H1 (cell line): ENCODE data around the gene RRAS. TPM values are rescaled to one million over a fixed set of nuclear protein-coding genes. Genes with fewer than 3 reads are reported as not detected.

Source experiments
- CTCF ChIA-PET: fragments of 300-600 bp; sonication (Branson Sonifier 250); formaldehyde crosslinking; loops from one replicate; lab custom pipeline; 2021; ENCODE audit not compliant: partially characterized antibody; lab: Charles Lee
- POLR2A ChIA-PET: fragments of 300-600 bp; sonication (Branson Sonifier 250); formaldehyde crosslinking; loops from one replicate; lab custom pipeline; 2021; ENCODE audit warnings: inconsistent platforms; ENCODE audit not compliant: partially characterized antibody; lab: Charles Lee
- DNase-seq, 2 experiments: peaks; one replicate each; pipeline versions ENCODE4 v3.0.0 to v3.0.0-alpha.2; 2010 to 2022; ENCODE audit warnings: low spot score in 2 of 2, low read depth in 1 of 2, mixed read lengths in 1 of 2
- FAIRE-seq: peaks from 2 replicates; lab custom pipeline; 2011; peaks lifted over from hg19 to GRCh38; lab: Jason Lieb, UNC
- H2AFZ ChIP-seq: 2 replicates; pipeline ENCODE4 v1.8.1; 2012; ENCODE audit warnings: low read length, inconsistent platforms
- H2AK5ac ChIP-seq: 2 replicates; pipeline ENCODE4 v1.6.1; 2013; ENCODE audit warnings: low read depth, low read length
- H2BK120ac ChIP-seq: replicated peaks from 2 replicates; pipeline ENCODE3; 2013; ENCODE audit warnings: low read depth, low read length, inconsistent platforms
- H2BK12ac ChIP-seq: 2 replicates; pipeline ENCODE4 v1.6.1; 2013; ENCODE audit warnings: low read depth, low read length
- H2BK15ac ChIP-seq: 2 replicates; pipeline ENCODE4 v1.6.1; 2013; ENCODE audit warnings: low read length
- H2BK20ac ChIP-seq: 2 replicates; pipeline ENCODE4 v1.6.1; 2013; ENCODE audit warnings: low read length
- H2BK5ac ChIP-seq: 2 replicates; pipeline ENCODE4 v1.6.1; 2013; ENCODE audit warnings: low read depth, low read length
- H3K14ac ChIP-seq: 2 replicates; pipeline ENCODE4 v1.6.1; 2013; ENCODE audit warnings: inconsistent platforms; ENCODE audit not compliant: insufficient read length
- H3K18ac ChIP-seq: 2 replicates; pipeline ENCODE4 v1.6.1; 2013; ENCODE audit warnings: low read length; ENCODE audit errors: extremely low read depth
- H3K23ac ChIP-seq: 2 replicates; pipeline ENCODE4 v1.6.1; 2013; ENCODE audit warnings: inconsistent platforms; ENCODE audit not compliant: insufficient read length
- H3K23me2 ChIP-seq: 2 replicates; pipeline ENCODE4 v1.6.1; 2013; ENCODE audit warnings: low read depth, low read length
- H3K27ac ChIP-seq: 2 replicates; pipeline ENCODE4 v1.6.1; 2011; ENCODE audit warnings: low read depth, low read length, inconsistent platforms
- H3K27me3 ChIP-seq, 4 experiments: replicated peaks in 1 of 4; 1 replicate in 1 of 4; 2 replicates in 3 of 4; pipeline versions ENCODE4 v1.6.1 to v1.8.1; 2011 to 2013; ENCODE audit warnings: low read length in 3 of 4, mild to moderate bottlenecking in 3 of 4, inconsistent platforms in 2 of 4, mixed read lengths in 2 of 4, moderate library complexity in 1 of 4; ENCODE audit not compliant: control insufficient read depth in 3 of 4, insufficient read depth in 3 of 4; ENCODE audit errors: extremely low read depth in 1 of 4
- H3K36me3 ChIP-seq, 4 experiments: 2 replicates each; pipeline versions ENCODE4 v1.6.1 to v1.8.1; 2011 to 2013; ENCODE audit warnings: mild to moderate bottlenecking in 4 of 4, low read length in 3 of 4, moderate library complexity in 2 of 4, control low read depth in 1 of 4, inconsistent platforms in 1 of 4; ENCODE audit not compliant: insufficient read depth in 4 of 4, control insufficient read depth in 2 of 4
- H3K4ac ChIP-seq: replicated peaks from 2 replicates; pipeline ENCODE3; 2013; ENCODE audit warnings: low read length, low read depth, mixed read lengths, inconsistent platforms; ENCODE audit not compliant: insufficient read length
- H3K4me1 ChIP-seq, 4 experiments: replicated peaks in 1 of 4; 1 replicate in 1 of 4; 2 replicates in 3 of 4; pipeline versions ENCODE4 v1.6.1 to v1.8.1; 2011 to 2013; ENCODE audit warnings: low read length in 3 of 4, inconsistent platforms in 2 of 4, mixed read lengths in 1 of 4; ENCODE audit not compliant: insufficient read depth in 4 of 4, control insufficient read depth in 3 of 4
- H3K4me2 ChIP-seq, 2 experiments: 2 replicates each; pipeline versions ENCODE4 v1.6.1 to v1.8.1; 2011 to 2013; ENCODE audit warnings: low read depth in 2 of 2, low read length in 2 of 2, control low read depth in 1 of 2, inconsistent platforms in 1 of 2, mild to moderate bottlenecking in 1 of 2; ENCODE audit not compliant: insufficient read depth in 1 of 2
- H3K4me3 ChIP-seq, 4 experiments: fragments of 200-600, 300-600 bp in 1 of 4; sonication (generic), shearing (Covaris generic), sonication (Bioruptor Twin) in 1 of 4; 2 replicates each; pipeline versions ENCODE4 v1.5.1 to v1.8.1; 2011 to 2016; ENCODE audit warnings: low read length in 4 of 4, low read depth in 3 of 4, control low read depth in 2 of 4, inconsistent platforms in 2 of 4, mild to moderate bottlenecking in 2 of 4, mixed read lengths in 1 of 4, moderate library complexity in 1 of 4; ENCODE audit not compliant: insufficient read depth in 2 of 4; ENCODE audit errors: extremely low read depth in 1 of 4
- H3K56ac ChIP-seq: replicated peaks from 2 replicates; pipeline ENCODE3; 2013; ENCODE audit warnings: low read depth, mild to moderate bottlenecking, mixed read lengths, low read length, inconsistent platforms; ENCODE audit not compliant: insufficient read length
- H3K79me1 ChIP-seq: 2 replicates; pipeline ENCODE4 v1.6.1; 2013; ENCODE audit warnings: low read depth, low read length, control low read depth
- H3K79me2 ChIP-seq, 2 experiments: 2 replicates each; pipeline versions ENCODE4 v1.6.1 to v1.8.1; 2012 to 2013; ENCODE audit warnings: low read length in 2 of 2, mild to moderate bottlenecking in 2 of 2, inconsistent platforms in 1 of 2; ENCODE audit not compliant: insufficient read depth in 2 of 2, control insufficient read depth in 1 of 2
- H3K9ac ChIP-seq, 4 experiments: replicated peaks in 1 of 4; 1 replicate in 1 of 4; 2 replicates in 3 of 4; pipeline versions ENCODE4 v1.6.1 to v1.8.1; 2011 to 2013; ENCODE audit warnings: low read depth in 3 of 4, low read length in 3 of 4, control low read depth in 2 of 4, mild to moderate bottlenecking in 2 of 4, moderate library complexity in 2 of 4, inconsistent platforms in 1 of 4; ENCODE audit errors: extremely low read depth in 1 of 4
- H3K9me3 ChIP-seq, 2 experiments: 2 replicates each; pipeline versions ENCODE4 v1.6.1 to v1.8.1; 2012 to 2013; ENCODE audit warnings: mild to moderate bottlenecking in 2 of 2, moderate library complexity in 2 of 2, control low read depth in 1 of 2, inconsistent platforms in 1 of 2, low read depth in 1 of 2, low read length in 1 of 2, mixed read lengths in 1 of 2; ENCODE audit not compliant: insufficient read depth in 2 of 2
- H4K20me1 ChIP-seq, 2 experiments: replicated peaks in 1 of 2; 2 replicates each; pipeline versions ENCODE3 to v1.8.1; 2011 to 2013; ENCODE audit warnings: inconsistent platforms in 2 of 2, low read length in 2 of 2, mild to moderate bottlenecking in 1 of 2; ENCODE audit not compliant: insufficient read depth in 2 of 2, control insufficient read depth in 1 of 2
- H4K5ac ChIP-seq: 2 replicates; pipeline ENCODE4 v1.6.1; 2013; ENCODE audit warnings: low read length, low read depth, mixed read lengths, inconsistent platforms; ENCODE audit not compliant: insufficient read length
- H4K8ac ChIP-seq: 2 replicates; pipeline ENCODE4 v1.8.0; 2013; ENCODE audit warnings: mild to moderate bottlenecking, moderate library complexity, low read length, inconsistent platforms; ENCODE audit not compliant: insufficient read depth; ENCODE audit errors: extremely low read depth
- H4K91ac ChIP-seq: replicated peaks from 2 replicates; pipeline ENCODE3; 2013; ENCODE audit warnings: low read length, mixed read lengths, inconsistent platforms; ENCODE audit not compliant: insufficient read length
- ASH2L ChIP-seq: fragments of 200-600, 300-600 bp; sonication (generic); IDR thresholded peaks from one replicate; pipeline ENCODE4 v1.7.1; 2017; ENCODE audit warnings: low read length
- CREB1 ChIP-seq: IDR thresholded peaks from 2 replicates; pipeline ENCODE4 v1.6.1; 2012; ENCODE audit warnings: inconsistent platforms
- WGBS, 2 experiments: shearing (Covaris generic) in 1 of 2; methylation state at CpG; one replicate each; pipeline versions ENCODE4 v1.1.6 to v1.1.7; 2013 to 2015; ENCODE audit warnings: low lambda C conversion rate in 2 of 2, mixed read lengths in 2 of 2, inconsistent platforms in 1 of 2, low coverage in 1 of 2, missing lambda C conversion rate in 1 of 2; ENCODE audit not compliant: insufficient replicate concordance in 2 of 2, insufficient coverage in 1 of 2, insufficient read length in 1 of 2; ENCODE audit errors: extremely low coverage in 1 of 2, missing lambda C conversion rate in 1 of 2; 5-methylcytosine and 5-hydroxymethylcytosine counted together
- polyA plus RNA-seq, 7 experiments: library from polyadenylated mRNA; depleted of rRNA in 3 of 7; stranded (reverse) in 5 of 7; unstranded in 2 of 7; fragments of >200 nt in 5 of 7; fragments of 200-250 nt in 2 of 7; gene quantifications; 1 replicate in 5 of 7; 2 replicates in 1 of 7; 4 replicates in 1 of 7; pipeline versions ENCODE4 v1.2.1 to v1.2.3, GENCODE V29; 2011 to 2013; ENCODE audit warnings: missing spikeins in 2 of 7, mixed read lengths in 2 of 7
- total RNA-seq: library from RNA; stranded (reverse); fragmentation: NEBNext Ultra II Directional; extraction: Animal tissue kit (Norgen Biotek cat#: 25700); gene quantifications from 2 replicates; pipeline ENCODE4 v1.2.1, GENCODE V29; 2021

The RRAS gene
- total and polyA plus RNA-seq, 2 of the 8 experiments (the other 6 are each of a cell fraction or from before 2014, with no cell fraction given) = 17.7 to 49.1 TPM

- peaks cover 5% of the 10 kb centered on the region for H3K79me1 ChIP-seq
- H3K4ac ChIP-seq = no peak overlapping the region
- H4K91ac ChIP-seq = peak overlapping the region; percentile 54
- no peak overlapping the region for H3K23ac ChIP-seq
- H3K23me2 ChIP-seq = peaks cover 15% of the 10 kb centered on the region
- ChIA-PET CTCF (interaction anchor here (1.3 to 2.3 kb wide), 6 partner anchors 10 to 25 kb away, joined by 4 to 13 read pairs (median 6); partner anchors contain the start of gene ADM5), POLR2A (interaction anchor here (0.8 to 18.0 kb wide), 12 partner anchors 9 to 144 kb away, joined by 3 to 275 read pairs (median 8); partner anchors contain the start of genes ADM5, CPT1C, NOSIP and PRMT1)
- H3K4me3 ChIP-seq = peak overlapping the region; percentile 89 to 98 (median 96)
- FAIRE-seq (no peak), DNase-seq (no peak)
- H3K4me1 ChIP-seq = peaks cover 0 to 7% (median 2%) of the 10 kb centered on the region in 4 experiments; a peak in 4 of 7 replicates
- peaks cover 7% of the 10 kb centered on the region in 2 experiments for H3K9me3 ChIP-seq
- no peak overlapping the region for H2BK120ac ChIP-seq
- no peak overlapping the region for H3K14ac ChIP-seq
- H3K27me3 ChIP-seq = no peaks in the 10 kb centered on the region
- peak overlapping the region; percentile 86 for H2BK5ac ChIP-seq
- H2BK20ac ChIP-seq = no peak overlapping the region
- H2BK12ac ChIP-seq = peak overlapping the region; percentile 43; the same call in 1 of the 2 replicates
- peak overlapping the region; percentile 72 for H3K27ac ChIP-seq
- H4K8ac ChIP-seq = peak overlapping the region; percentile 69; the same call in 1 of the 2 replicates
- peak overlapping the region; percentile 85 to 89 for H3K4me2 ChIP-seq
- peak overlapping the region; percentile 49 to 92 (median 80) for H3K9ac ChIP-seq
- H2AFZ ChIP-seq = no peak overlapping the region
- H3K36me3 ChIP-seq = peaks cover 12 to 38% (median 28%) of the 10 kb centered on the region in 4 experiments; a peak in 7 of 8 replicates
- peak overlapping the region; percentile 86 for H3K56ac ChIP-seq
- WGBS, 2 experiments = 2% methylated on average over 7 of the region's 7 CpGs; no CpG with 5 or more reads in 1 of the 2 experiments
- H4K20me1 ChIP-seq = peaks cover 9 to 10% of the 10 kb centered on the region in 2 experiments
- TF ChIP-seq ASH2L (peak; percentile 5), CREB1 (no peak)
- peak overlapping the region; percentile 66; the same call in 1 of the 2 replicates for H2AK5ac ChIP-seq
- H3K18ac ChIP-seq = peak overlapping the region; percentile 96
- no peak overlapping the region for H2BK15ac ChIP-seq
- H3K79me2 ChIP-seq = peaks cover 5 to 32% of the 10 kb centered on the region in 2 experiments; a peak in 2 of 4 replicates
- H4K5ac ChIP-seq = peak overlapping the region; percentile 90
These were observed 25.1 kb upstream of the RRAS start for GRCh38 chr19:49665036-49665350.
